GM19452 (cell line): Measurements from ENCODE around the gene KRT13.

Experiments used
- ATAC-seq: cut with Tn5 transposase; IDR thresholded peaks from one replicate; pipeline ENCODE4 v1.9.1; 2021; ENCODE audit not compliant: unreplicated experiment

The KRT13 gene

GRCh38 chr17:41475421-41475820, 30.0 kb downstream of the KRT13 start:
- no peak for ATAC-seq

GRCh38 chr17:41474863-41475262, 30.5 kb downstream of the KRT13 start:
- ATAC-seq, result no peak

GRCh38 chr17:41468346-41468745, 37.1 kb downstream of the KRT13 start:
- ATAC-seq, result no peak

- ATAC-seq, result no peak
Observed at GRCh38 chr17:41467561-41467960, 37.9 kb downstream of the KRT13 start.

- no peak for ATAC-seq
Observed at GRCh38 chr17:41466988-41467387, 38.4 kb downstream of the KRT13 start, which contains the start of gene KRT32. Gene KRT32 (minus strand): TSS chr17:41467386. CDS start chr17:41467325, 61 bp downstream.

GRCh38 chr17:41464682-41465081, 40.7 kb downstream of the KRT13 start:
- ATAC-seq, result no peak

GRCh38 chr17:41464173-41464572, 41.2 kb downstream of the KRT13 start:
- no peak for ATAC-seq

- ATAC-seq, result no peak
Observed at GRCh38 chr17:41463746-41464145, 41.7 kb downstream of the KRT13 start.

- no peak for ATAC-seq
Observed at GRCh38 chr17:41462705-41463104, 42.7 kb downstream of the KRT13 start.

- no peak for ATAC-seq
Observed at GRCh38 chr17:41457676-41458075, 47.7 kb downstream of the KRT13 start.

- no peak for ATAC-seq
Observed at GRCh38 chr17:41456204-41456603, 49.2 kb downstream of the KRT13 start.

- ATAC-seq, result no peak
Observed at GRCh38 chr17:41455236-41455635, 50.2 kb downstream of the KRT13 start.

- ATAC-seq, result no peak
Observed at GRCh38 chr17:41453066-41453465, 52.3 kb downstream of the KRT13 start.

- no peak for ATAC-seq
Observed at GRCh38 chr17:41452281-41452680, 53.1 kb downstream of the KRT13 start.

- ATAC-seq, result no peak
Observed at GRCh38 chr17:41451154-41451728, 54.2 kb downstream of the KRT13 start.
